ENCODE results near the gene SLC22A23. TPM values are rescaled to one million over a fixed set of nuclear protein-coding genes. Genes with fewer than 3 reads are reported as not detected.

The SLC22A23 gene
- total RNA-seq, 1 experiment from 2014 or later: 6.8 TPM

DNA sequence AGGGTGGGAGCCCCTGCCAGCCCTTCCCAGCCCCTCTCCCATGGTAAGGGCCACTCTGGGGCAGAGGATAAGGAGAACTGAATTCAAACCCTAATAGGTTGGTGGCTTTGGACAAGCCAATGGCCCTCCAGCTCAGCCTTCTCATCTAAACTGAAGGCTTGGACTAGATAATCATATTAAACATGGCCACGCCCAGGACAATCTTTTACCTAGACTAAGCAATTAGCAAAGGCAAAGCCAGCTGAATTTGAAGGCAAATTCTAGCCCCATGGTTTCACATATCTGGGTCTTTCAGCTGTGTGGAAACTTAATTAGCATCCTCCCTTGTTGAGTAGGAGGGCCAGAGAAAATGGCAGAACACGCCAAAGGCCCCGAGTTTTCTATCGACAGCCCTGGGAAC is 10.7 kb downstream of the SLC22A23 start:
- no peak overlapping the region for H4K5ac ChIP-seq (ENCODE audit: insufficient read length, low read depth, low read length)
- no peak overlapping the region for H2BK20ac ChIP-seq (ENCODE audit: low read depth, low read length, poor library complexity, severe bottlenecking)
- Mint-ChIP-seq H3K27ac (no peak overlapping the region; a peak in 1 of 7 replicates), H3K36me3 (ENCODE audit: insufficient read depth in 1 of 3, low read depth in 3 of 3) (peaks cover 0 to 24% (median 0%) of the 10 kb centered on the region in 3 experiments; a peak in 5 of 7 replicates), H3K9me3 (peaks cover 0 to 4% of the 10 kb centered on the region in 2 experiments; a peak in 2 of 5 replicates), H3K27me3 (ENCODE audit: low read depth) (no peaks in the 10 kb centered on the region), H3K4me1 (peaks cover 21 to 24% of the 10 kb centered on the region in 2 experiments), H3K4me3 (no peak overlapping the region)
- no peak overlapping the region for H3T11ph ChIP-seq (ENCODE audit: low read length)
- peaks cover 24% of the 10 kb centered on the region; the same call in 1 of the 2 replicates for H3K79me2 ChIP-seq (ENCODE audit: insufficient read depth, low read length)
- H2AFZ ChIP-seq (ENCODE audit: low read length): no peak overlapping the region
- H3K79me1 ChIP-seq (ENCODE audit: insufficient read depth, low read depth, low read length, poor library complexity, severe bottlenecking): peaks cover 6% of the 10 kb centered on the region
- H2AK5ac ChIP-seq (ENCODE audit: insufficient read length, low read length): no peak overlapping the region
- H3K56ac ChIP-seq (ENCODE audit: insufficient read length, low read depth, low read length): no peak overlapping the region
- H3K23ac ChIP-seq (ENCODE audit: insufficient read length, low read depth, low read length): no peak overlapping the region
- no peak overlapping the region for H3K14ac ChIP-seq (ENCODE audit: insufficient read depth, low read length)
- no peak overlapping the region for H3K4ac ChIP-seq (ENCODE audit: low read depth, low read length)
- H4K20me1 ChIP-seq (ENCODE audit: control insufficient read depth, insufficient read depth, insufficient read length): no peaks in the 10 kb centered on the region
- H2BK15ac ChIP-seq (ENCODE audit: low read depth, low read length): no peak overlapping the region
- H3K27ac ChIP-seq (ENCODE audit: insufficient read length, low read depth, low read length): no peak overlapping the region
- no peaks in the 10 kb centered on the region for H3K27me3 ChIP-seq (ENCODE audit: insufficient read depth, low read length)
- DNase-seq: no peak
- no peak overlapping the region for H2BK120ac ChIP-seq (ENCODE audit: low read depth, low read length, poor library complexity, severe bottlenecking)
- H2BK5ac ChIP-seq (ENCODE audit: insufficient read length, low read length): no peak overlapping the region
- H3K4me2 ChIP-seq (ENCODE audit: insufficient read depth, insufficient read length, low read length): no peak overlapping the region
- no peak overlapping the region for H3K9ac ChIP-seq (ENCODE audit: extremely low read depth, insufficient read length, low read length)
- H4K91ac ChIP-seq (ENCODE audit: insufficient read length, low read depth, low read length): no peak overlapping the region
- no peaks in the 10 kb centered on the region for H3K9me3 ChIP-seq (ENCODE audit: control insufficient read depth, low read depth, low read length)
- peaks cover 2% of the 10 kb centered on the region; the same call in 1 of the 2 replicates for H3K4me1 ChIP-seq (ENCODE audit: insufficient read depth, low read length)
- no peak for TF ChIP-seq CTCF (conservative IDR thresholded peaks at IDR 0.05)
- H4K8ac ChIP-seq (replicated peaks; ENCODE audit: insufficient read length, low read depth, low read length): no peak overlapping the region
- WGBS (ENCODE audit: extremely low coverage, insufficient read length, low lambda C conversion rate): no CpG with 5 or more reads among the region's 4 CpGs
- H3K23me2 ChIP-seq (ENCODE audit: insufficient read length, low read depth, low read length, poor library complexity, severe bottlenecking): no peaks in the 10 kb centered on the region
- no peak overlapping the region for H2BK12ac ChIP-seq (ENCODE audit: insufficient read length, low read depth, low read length)
- H3K18ac ChIP-seq (ENCODE audit: insufficient read length, low read depth, low read length): no peak overlapping the region
